GM12874 (cell line): Measurements from ENCODE around the gene GALR2.

Experiments
- CTCF ChIP-seq: IDR thresholded peaks from 2 replicates; pipeline ENCODE4 v1.5.1; 2011; ENCODE audit warnings: low read depth, mild to moderate bottlenecking, control low read depth, low read length, moderate library complexity; ENCODE audit not compliant: insufficient read depth

GALR2 gene

GRCh38 chr17:76056882-76057281 lies 17.7 kb upstream of the GALR2 start:
- TF ChIP-seq CTCF = no peak

- TF ChIP-seq CTCF = no peak
These were observed 10.6 kb upstream of the GALR2 start for GRCh38 chr17:76063875-76064546.

GRCh38 chr17:76065775-76066174 lies 8.8 kb upstream of the GALR2 start:
- TF ChIP-seq CTCF = no peak

GRCh38 chr17:76071531-76072147 lies 2.9 kb upstream of the GALR2 start:
- no peak for TF ChIP-seq CTCF

GRCh38 chr17:76072148-76072858 lies 2.3 kb upstream of the GALR2 start, which contains the start of gene SRP68:
SRP68 (minus strand) TSS chr17:76072517; CDS start chr17:76072491, 26 bp downstream.
- no peak for TF ChIP-seq CTCF

GRCh38 chr17:76075364-76076145 lies 974 bp downstream of the GALR2 start:
- TF ChIP-seq CTCF = no peak
